Peyer's patch (tissue), 4 donors: ENCODE results near the gene MS4A18. TPM values are rescaled to one million over a fixed set of nuclear protein-coding genes. Genes with fewer than 3 reads are reported as not detected.
"Not testable (repeated sequence)": the region's sequence is repeated elsewhere in the genome, so short reads cannot be mapped to it uniquely, and the experiment has no call there.

Experiments used
- DNase-seq, 3 donors: peaks; one replicate each; pipeline ENCODE4 v3.0.0-alpha.2; 2017 to 2019
- H3K27ac ChIP-seq, 4 donors: fragments of 200-600 bp; sonication (generic); one replicate each; pipeline ENCODE4 v1.5.1; 2016 to 2019
- H3K27me3 ChIP-seq, 2 donors: fragments of 200-600 bp; sonication (generic); one replicate each; pipeline ENCODE4 v1.5.1; 2019
- H3K36me3 ChIP-seq, 3 donors: fragments of 200-600 bp; sonication (generic); one replicate each; pipeline ENCODE4 v1.5.1; 2016 to 2019
- H3K4me1 ChIP-seq, 4 donors: fragments of 200-600 bp; sonication (generic); one replicate each; pipeline ENCODE4 v1.5.1; 2016 to 2019
- H3K4me3 ChIP-seq, 4 donors: fragments of 200-600 bp; sonication (generic); 1 replicate in 3 of 4; 2 replicates in 1 of 4; pipeline ENCODE4 v1.5.1; 2016 to 2019; ENCODE audit warnings: mild to moderate bottlenecking in 1 of 4
- H3K9me3 ChIP-seq, 4 donors: fragments of 200-600 bp; sonication (generic); one replicate each; pipeline ENCODE4 v1.5.1; 2016 to 2019; ENCODE audit warnings: mild to moderate bottlenecking in 1 of 4
- CTCF ChIP-seq, 6 experiments: fragments of 450-650 bp in 4 of 6; fragments of 200-600 bp in 2 of 6; sonication (generic) in 1 of 6; IDR thresholded peaks; one replicate each; pipeline ENCODE4 v1.5.1; 2017 to 2019; ENCODE audit warnings: antibody characterized with exemption in 6 of 6, mild to moderate bottlenecking in 3 of 6, moderate library complexity in 1 of 6
- POLR2A ChIP-seq, 2 donors: fragments of 450-650 bp; IDR thresholded peaks; one replicate each; pipeline ENCODE4 v1.5.1; 2017; ENCODE audit warnings: antibody characterized with exemption in 2 of 2, mild to moderate bottlenecking in 2 of 2, moderate library complexity in 2 of 2
- total RNA-seq, 4 donors: library from RNA; depleted of rRNA; stranded (reverse); fragments of >200 nt; gene quantifications; one replicate each; pipeline ENCODE4 v1.1.0, GENCODE V29; 2016

MS4A18 gene
- total RNA-seq, 4 donors from 2014 or later, result 2.4 TPM; not detected in 3

GRCh38 chr11:60757231-60757800, 32.8 kb downstream of the MS4A18 start:
- H3K9me3 ChIP-seq, result no peaks in the 10 kb centered on the region
- H3K4me3 ChIP-seq, result no peak overlapping the region
- no peak overlapping the region for H3K27ac ChIP-seq
- DNase-seq, result peak in 1 of 3 donors; percentile 15
- TF ChIP-seq CTCF (IDR thresholded peaks at IDR 0.05) (no peak), POLR2A (IDR thresholded peaks at IDR 0.05) (no peak)
- no peaks in the 10 kb centered on the region for H3K36me3 ChIP-seq
- H3K4me1 ChIP-seq, result peaks cover 0 to 9% (median 0%) of the 10 kb centered on the region in 4 donors
- H3K27me3 ChIP-seq, result no peaks in the 10 kb centered on the region

GRCh38 chr11:60758671-60759070, 34.2 kb downstream of the MS4A18 start:
- not testable (repeated sequence) for H3K27me3 ChIP-seq, DNase-seq, H3K4me1 ChIP-seq, H3K9me3 ChIP-seq, H3K27ac ChIP-seq, H3K4me3 ChIP-seq, H3K36me3 ChIP-seq

- H3K9me3 ChIP-seq, H3K27me3 ChIP-seq, H3K4me3 ChIP-seq, H3K36me3 ChIP-seq, H3K4me1 ChIP-seq: not testable (repeated sequence)
- DNase-seq, result peak in 1 of 3 donors; percentile 5
- H3K27ac ChIP-seq, result peak overlapping the region in 1 of 4 donors; percentile 12
These were observed 35.1 kb downstream of the MS4A18 start for GRCh38 chr11:60759438-60760225.

- H3K9me3 ChIP-seq, result no peaks in the 10 kb centered on the region
- H3K27me3 ChIP-seq, result no peaks in the 10 kb centered on the region
- no peak overlapping the region for H3K27ac ChIP-seq
- no peak overlapping the region for H3K4me3 ChIP-seq
- H3K4me1 ChIP-seq, result no peaks in the 10 kb centered on the region
- DNase-seq, result no peak
- TF ChIP-seq CTCF (IDR thresholded peaks at IDR 0.05) (no peak), POLR2A (IDR thresholded peaks at IDR 0.05) (no peak)
- H3K36me3 ChIP-seq, result no peaks in the 10 kb centered on the region
These were observed 37.1 kb downstream of the MS4A18 start for GRCh38 chr11:60761436-60762190.

GRCh38 chr11:60762851-60763691, 38.6 kb downstream of the MS4A18 start:
- Histone ChIP-seq H3K4me3 (no peak overlapping the region), H3K9me3 (no peaks in the 10 kb centered on the region), H3K4me1 (no peaks in the 10 kb centered on the region), H3K27me3 (no peaks in the 10 kb centered on the region), H3K36me3 (no peaks in the 10 kb centered on the region), H3K27ac (no peak overlapping the region)
- TF ChIP-seq POLR2A (IDR thresholded peaks at IDR 0.05) (no peak), CTCF (IDR thresholded peaks at IDR 0.05) (peak in 3 of 6 experiments; percentile 33 to 47 (median 45))
- peak in 1 of 3 donors; percentile 7 for DNase-seq

- Histone ChIP-seq H3K36me3 (no peaks in the 10 kb centered on the region), H3K27ac (peak overlapping the region in 1 of 4 donors; percentile 33), H3K27me3 (no peaks in the 10 kb centered on the region), H3K9me3 (no peaks in the 10 kb centered on the region), H3K4me3 (no peak overlapping the region), H3K4me1 (no peaks in the 10 kb centered on the region)
- peak in 2 of 3 donors; percentile 27 to 29 for DNase-seq
- TF ChIP-seq POLR2A (IDR thresholded peaks at IDR 0.05) (no peak), CTCF (IDR thresholded peaks at IDR 0.05) (no peak)
These were observed 39.3 kb downstream of the MS4A18 start for GRCh38 chr11:60763692-60764369.
